Astrocyte of the hippocampus (primary cell): ENCODE results near the gene MANEAL.

Experiments used
- DNase-seq: peaks from one replicate; pipeline ENCODE4 v3.0.0; 2011; ENCODE audit warnings: low read depth, low spot score

The MANEAL gene

DNA sequence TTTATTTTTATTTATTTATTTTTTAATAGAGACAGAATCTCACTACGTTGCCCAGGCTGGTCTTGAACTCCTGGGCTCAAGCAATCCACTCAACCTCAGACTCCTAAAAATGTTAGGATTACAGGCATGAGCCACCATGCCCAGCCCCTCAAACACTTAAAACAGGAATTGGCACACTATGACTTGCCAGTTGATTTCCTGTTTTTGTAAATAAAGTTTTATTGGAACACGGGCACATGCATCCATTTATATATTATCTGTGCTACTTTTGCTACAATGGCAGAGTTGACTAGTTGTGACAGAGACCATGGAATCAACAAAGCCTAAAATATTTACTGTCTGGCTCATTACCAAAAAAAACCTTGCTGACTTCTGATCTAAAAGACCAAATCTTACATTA, 30.4 kb downstream of the MANEAL start:
- DNase-seq, result no peak

DNA sequence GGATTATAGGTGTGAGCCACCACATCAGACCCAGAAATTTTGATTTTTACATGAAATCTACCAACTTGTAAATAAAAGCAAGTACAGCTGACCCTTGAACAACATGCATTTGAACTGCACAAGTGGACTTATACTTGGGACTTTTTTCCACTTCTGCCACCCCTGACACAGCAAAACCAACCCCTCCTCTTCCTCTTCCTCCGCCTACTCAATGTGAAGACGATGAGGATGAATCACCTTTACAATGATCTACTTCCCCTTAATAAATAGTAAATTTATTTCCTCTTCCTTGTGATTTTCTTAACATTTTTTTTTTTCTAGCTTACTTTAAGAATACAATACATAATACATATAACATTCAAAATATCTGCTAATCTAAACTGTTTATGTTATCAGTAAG, 31.9 kb downstream of the MANEAL start:
- DNase-seq, result no peak

- no peak for DNase-seq
Measured at GRCh38 chr1:37828410-37829074, 34.9 kb downstream of the MANEAL start.

- DNase-seq, result peak; percentile 17
Measured at GRCh38 chr1:37831109-37831508, 37.5 kb downstream of the MANEAL start.

- DNase-seq, result no peak
Measured at GRCh38 chr1:37831809-37832208, 38.2 kb downstream of the MANEAL start.

GRCh38 chr1:37836788-37837187, 43.1 kb downstream of the MANEAL start:
- no peak for DNase-seq

- no peak for DNase-seq
Measured at GRCh38 chr1:37839676-37840075, 46.0 kb downstream of the MANEAL start.

DNA sequence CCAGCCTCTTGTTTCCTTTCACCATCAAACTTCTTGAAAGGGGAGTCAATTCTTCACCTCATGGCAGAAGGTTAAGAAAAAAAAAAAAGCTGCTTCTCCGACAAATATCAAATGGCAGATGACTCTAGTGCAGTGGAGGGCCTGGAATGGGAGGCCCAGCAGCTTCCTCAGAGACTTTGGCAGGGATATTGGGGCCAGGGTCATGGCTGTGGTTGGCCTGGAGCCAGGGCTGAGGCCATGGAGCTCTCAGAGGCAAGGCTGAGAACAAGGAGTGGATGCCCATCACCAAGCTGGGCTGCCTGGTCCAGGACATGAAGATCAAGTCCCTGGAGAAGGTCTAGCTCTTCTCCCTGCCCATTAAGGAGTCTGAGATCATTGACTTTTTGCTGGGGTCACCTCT, 47.1 kb downstream of the MANEAL start:
- DNase-seq, result no peak

DNA sequence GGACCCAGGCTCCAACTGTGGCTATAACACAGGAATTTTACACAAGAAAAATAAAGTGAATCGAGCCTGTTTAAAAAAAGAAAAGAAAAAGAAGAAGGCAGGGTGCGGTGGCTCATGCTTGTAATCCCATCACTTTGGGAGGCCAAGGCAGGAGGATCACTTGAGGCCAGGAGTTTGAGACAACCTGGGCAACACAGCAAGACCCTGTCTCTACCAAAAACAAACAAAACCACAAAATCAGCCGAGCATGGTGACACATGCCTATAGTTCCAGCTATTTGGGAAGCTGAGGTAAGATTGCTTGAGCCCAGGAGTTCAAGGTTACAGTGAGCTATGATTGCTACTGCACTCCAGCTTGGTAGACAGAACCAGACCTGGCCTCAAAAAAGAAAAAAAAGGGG, 48.0 kb downstream of the MANEAL start:
- no peak for DNase-seq

- DNase-seq, result no peak
Measured at GRCh38 chr1:37844536-37844935, 50.9 kb downstream of the MANEAL start.

DNA sequence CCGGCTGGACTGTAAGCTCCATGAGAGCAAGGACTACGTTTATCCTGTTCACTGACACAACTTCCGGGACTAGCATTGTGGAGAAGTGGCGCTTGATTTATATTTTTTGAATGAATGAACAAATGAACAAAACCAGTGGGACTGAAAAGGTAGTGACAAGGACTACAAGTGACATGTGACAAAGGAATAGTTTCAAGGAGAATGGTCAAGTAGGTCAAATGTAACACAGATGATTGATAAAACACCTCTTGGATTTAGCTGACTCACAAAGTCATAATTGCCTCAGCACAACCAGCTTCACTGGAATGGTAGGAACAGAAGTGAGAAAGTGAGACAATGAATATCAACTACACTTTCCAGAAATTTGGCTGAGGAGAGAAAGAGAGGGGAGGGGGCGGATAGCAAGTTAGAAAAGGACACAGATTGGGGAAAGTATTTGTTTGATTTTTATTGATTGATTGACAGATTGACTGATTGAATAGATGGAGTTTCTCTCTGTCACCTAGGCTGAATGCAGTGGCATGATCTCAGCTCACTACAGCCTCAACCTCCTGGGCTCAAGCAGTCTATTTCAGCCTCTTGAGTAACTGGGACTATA, 51.5 kb downstream of the MANEAL start:
- DNase-seq, result no peak

GRCh38 chr1:37845786-37846185, 52.1 kb downstream of the MANEAL start:
- no peak for DNase-seq

- no peak for DNase-seq
Measured at GRCh38 chr1:37846647-37847339, 53.1 kb downstream of the MANEAL start.

DNA sequence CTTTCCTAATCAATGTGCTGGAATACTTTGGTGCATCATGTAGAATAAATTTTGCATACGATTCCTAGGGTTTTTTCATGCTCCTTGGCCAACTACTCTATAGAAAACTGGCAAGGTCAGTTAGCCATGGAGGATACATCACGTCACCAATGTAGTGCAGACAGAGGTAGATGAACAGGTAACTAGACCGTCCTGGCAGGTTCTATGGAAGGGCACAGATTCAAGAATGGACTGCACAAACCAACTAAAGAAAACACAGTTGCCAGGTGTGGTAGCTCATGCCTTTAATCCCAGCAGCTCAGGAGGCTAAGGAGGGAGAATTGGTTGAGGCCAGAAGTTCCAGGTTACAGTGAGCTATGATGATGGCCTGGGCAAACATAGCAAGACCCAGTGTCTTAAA, 55.8 kb downstream of the MANEAL start:
- DNase-seq, result no peak

- no peak for DNase-seq
Measured at GRCh38 chr1:37850352-37850955, 56.8 kb downstream of the MANEAL start.
